ENCODE results near the gene KCNQ1.

KCNQ1 gene

GRCh38 chr11:2728663-2729332 lies 284.0 kb downstream of the KCNQ1 start:
- ATAC-seq: no peak

- ATAC-seq: no peak
These were observed 285.0 kb downstream of the KCNQ1 start for GRCh38 chr11:2729841-2730240.

- ATAC-seq: no peak
These were observed 285.7 kb downstream of the KCNQ1 start for GRCh38 chr11:2730272-2731129.

- ATAC-seq: no peak
These were observed 286.6 kb downstream of the KCNQ1 start for GRCh38 chr11:2731130-2732125.

- ATAC-seq: no peak
These were observed 287.6 kb downstream of the KCNQ1 start for GRCh38 chr11:2732261-2732939.

- ATAC-seq: no peak
These were observed 288.3 kb downstream of the KCNQ1 start for GRCh38 chr11:2732940-2733628.

GRCh38 chr11:2734181-2735052 lies 289.6 kb downstream of the KCNQ1 start:
- no peak for ATAC-seq

- ATAC-seq: no peak
These were observed 290.3 kb downstream of the KCNQ1 start for GRCh38 chr11:2735053-2735589.

- ATAC-seq: no peak
These were observed 291.9 kb downstream of the KCNQ1 start for GRCh38 chr11:2736577-2737225.

GRCh38 chr11:2737226-2737590 lies 292.4 kb downstream of the KCNQ1 start:
- no peak for ATAC-seq

GRCh38 chr11:2737866-2738265 lies 293.1 kb downstream of the KCNQ1 start:
- ATAC-seq: no peak

GRCh38 chr11:2738551-2739431 lies 294.0 kb downstream of the KCNQ1 start:
- ATAC-seq: no peak

- ATAC-seq: no peak
These were observed 294.9 kb downstream of the KCNQ1 start for GRCh38 chr11:2739531-2740274.

- no peak for ATAC-seq
These were observed 295.6 kb downstream of the KCNQ1 start for GRCh38 chr11:2740275-2740940.

GRCh38 chr11:2741006-2741376 lies 296.2 kb downstream of the KCNQ1 start:
- ATAC-seq: no peak

GRCh38 chr11:2741377-2742131 lies 296.7 kb downstream of the KCNQ1 start:
- no peak for ATAC-seq

- ATAC-seq: no peak
These were observed 297.4 kb downstream of the KCNQ1 start for GRCh38 chr11:2742201-2742600.

All from activated CD4-positive, CD25-positive, alpha-beta regulatory T cell treated with anti-CD3 and anti-CD28 coated beads, Interleukin-2, amount 50 U/mL, for 24 hours (primary cell).